Esophagus muscularis mucosa (tissue), 4 donors: Measurements from ENCODE around the gene RCC1. TPM values are rescaled to one million over a fixed set of nuclear protein-coding genes. Genes with fewer than 3 reads are reported as not detected.

Experiments used
- DNase-seq: peaks from one replicate; pipeline ENCODE4 v3.0.0-alpha.2; 2017; ENCODE audit errors: extremely low spot score
- H3K27ac ChIP-seq, 4 donors: fragments of 200-600 bp; sonication (generic); replicated peaks in 1 of 4; 1 replicate in 3 of 4; 2 replicates in 1 of 4; pipeline ENCODE4 v1.5.1; 2016 to 2019; ENCODE audit warnings: mild to moderate bottlenecking in 1 of 4
- H3K27me3 ChIP-seq, 4 donors: fragments of 200-600 bp; sonication (generic); one replicate each; pipeline versions ENCODE4 v1.5.1 to v1.6.0; 2016 to 2019
- H3K36me3 ChIP-seq, 4 donors: fragments of 200-600 bp; sonication (generic); one replicate each; pipeline ENCODE4 v1.5.1; 2016 to 2019
- H3K4me1 ChIP-seq, 4 donors: fragments of 200-600 bp; sonication (generic); one replicate each; pipeline ENCODE4 v1.5.1; 2016 to 2019
- H3K4me3 ChIP-seq, 4 donors: fragments of 200-600 bp; sonication (generic); 1 replicate in 2 of 4; 2 replicates in 2 of 4; pipeline ENCODE4 v1.5.1; 2016 to 2019; ENCODE audit warnings: mild to moderate bottlenecking in 4 of 4, moderate library complexity in 1 of 4
- H3K9me3 ChIP-seq, 4 donors: fragments of 200-600 bp; sonication (generic); 1 replicate in 3 of 4; 2 replicates in 1 of 4; pipeline ENCODE4 v1.5.1; 2016 to 2019
- CTCF ChIP-seq, 3 experiments: fragments of 200-600 bp in 2 of 3; fragments of 450-650 bp in 1 of 3; sonication (generic) in 2 of 3; IDR thresholded peaks; one replicate each; pipeline ENCODE4 v1.5.1; 2017 to 2019; ENCODE audit warnings: antibody characterized with exemption in 3 of 3, mild to moderate bottlenecking in 2 of 3, moderate library complexity in 1 of 3
- EP300 ChIP-seq: sonication (generic); formaldehyde crosslinking; IDR thresholded peaks from one replicate; pipeline ENCODE4 v1.6.1; 2017; ENCODE audit warnings: antibody characterized with exemption
- POLR2A ChIP-seq: fragments of 450-650 bp; IDR thresholded peaks from one replicate; pipeline ENCODE4 v1.6.1; 2017; ENCODE audit warnings: antibody characterized with exemption, moderate library complexity, mild to moderate bottlenecking, low read depth
- POLR2AphosphoS5 ChIP-seq, 2 donors: sonication (generic); formaldehyde crosslinking; IDR thresholded peaks; one replicate each; pipeline ENCODE4 v1.6.1; 2017; ENCODE audit warnings: antibody characterized with exemption in 2 of 2
- WGBS: methylation state at CpG from one replicate; pipeline ENCODE4 v1.1.5; 2018; 5-methylcytosine and 5-hydroxymethylcytosine counted together
- intact Hi-C: fragments of 100-400 bp; cut with DNase I; formaldehyde crosslinking; loops from one replicate; pipeline ENCODE4 v1.15.1; 2023
- total RNA-seq, 4 donors: library from RNA; depleted of rRNA; stranded (reverse); fragments of >200 nt; gene quantifications; one replicate each; pipeline versions ENCODE4 v1.1.0 to v1.2.1, GENCODE V29; 2016

The RCC1 gene
- total RNA-seq, 4 donors from 2014 or later = 8.3 to 17.1 (median 11.3) TPM

GRCh38 chr1:28545246-28545628, 39.4 kb downstream of the RCC1 start:
- intact Hi-C loops = no loop called here

DNA sequence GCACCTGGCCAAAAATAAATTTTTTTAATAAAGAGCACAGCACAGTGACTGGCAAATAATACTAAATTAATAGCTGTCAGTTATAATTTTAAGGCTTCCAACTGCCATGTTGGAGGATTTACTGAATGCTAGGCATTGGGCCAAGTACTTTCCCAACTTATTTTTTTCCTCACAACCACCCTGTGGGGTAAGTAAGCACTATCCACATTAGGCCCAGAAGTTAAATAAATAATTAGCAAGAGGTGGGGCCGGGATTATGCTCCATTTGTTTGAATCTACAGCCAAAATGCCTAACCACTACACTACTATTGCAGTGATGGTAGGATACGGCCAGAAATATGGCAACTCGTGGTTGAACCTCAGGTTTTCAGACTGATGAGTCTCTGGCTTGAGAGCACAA, 42.5 kb downstream of the RCC1 start:
- Histone ChIP-seq H3K4me1 (peaks cover 0 to 7% (median 4%) of the 10 kb centered on the region in 4 donors), H3K36me3 (no peaks in the 10 kb centered on the region), H3K27ac (no peak overlapping the region), H3K4me3 (no peak overlapping the region), H3K27me3 (no peaks in the 10 kb centered on the region), H3K9me3 (no peaks in the 10 kb centered on the region)
- WGBS = 82% methylated on average over 2 of the region's 3 CpGs
- DNase-seq = no peak
- TF ChIP-seq POLR2AphosphoS5 (IDR thresholded peaks at IDR 0.05) = no peak
- intact Hi-C loops = no loop called here

More at GRCh38 chr1:28545246-28545628, 39.4 kb downstream of the RCC1 start:
- TF ChIP-seq POLR2AphosphoS5 (IDR thresholded peaks at IDR 0.05) (no peak), CTCF (IDR thresholded peaks at IDR 0.05) (no peak), EP300 (no peak), POLR2A (no peak)
- no peaks in the 10 kb centered on the region for H3K4me1 ChIP-seq
- no peak overlapping the region for H3K4me3 ChIP-seq
- no peak for DNase-seq
- H3K27me3 ChIP-seq = no peaks in the 10 kb centered on the region
- no peaks in the 10 kb centered on the region for H3K9me3 ChIP-seq
- no peaks in the 10 kb centered on the region for H3K36me3 ChIP-seq
- 94% methylated on average over 4 of the region's 4 CpGs for WGBS
- no peak overlapping the region for H3K27ac ChIP-seq

GRCh38 chr1:28551381-28551780, 45.5 kb downstream of the RCC1 start:
- peaks cover under 1 to 21% (median 20%) of the 10 kb centered on the region in 4 donors for H3K36me3 ChIP-seq
- no peak for DNase-seq
- no peak overlapping the region for H3K4me3 ChIP-seq
- H3K9me3 ChIP-seq = no peaks in the 10 kb centered on the region
- H3K4me1 ChIP-seq = peaks cover 11 to 21% (median 19%) of the 10 kb centered on the region in 4 donors
- 88% methylated on average over 6 of the region's 6 CpGs for WGBS
- TF ChIP-seq POLR2A = no peak
- no peak for TF ChIP-seq EP300
- no peak for TF ChIP-seq CTCF (IDR thresholded peaks at IDR 0.05)
- TF ChIP-seq POLR2AphosphoS5 (IDR thresholded peaks at IDR 0.05) = no peak
- H3K27me3 ChIP-seq = no peaks in the 10 kb centered on the region
- no peak overlapping the region for H3K27ac ChIP-seq
- intact Hi-C loops = loop anchor here (5.0 kb wide), 1 partner anchor 34 kb away; no protein-coding TSS in a partner anchor

DNA sequence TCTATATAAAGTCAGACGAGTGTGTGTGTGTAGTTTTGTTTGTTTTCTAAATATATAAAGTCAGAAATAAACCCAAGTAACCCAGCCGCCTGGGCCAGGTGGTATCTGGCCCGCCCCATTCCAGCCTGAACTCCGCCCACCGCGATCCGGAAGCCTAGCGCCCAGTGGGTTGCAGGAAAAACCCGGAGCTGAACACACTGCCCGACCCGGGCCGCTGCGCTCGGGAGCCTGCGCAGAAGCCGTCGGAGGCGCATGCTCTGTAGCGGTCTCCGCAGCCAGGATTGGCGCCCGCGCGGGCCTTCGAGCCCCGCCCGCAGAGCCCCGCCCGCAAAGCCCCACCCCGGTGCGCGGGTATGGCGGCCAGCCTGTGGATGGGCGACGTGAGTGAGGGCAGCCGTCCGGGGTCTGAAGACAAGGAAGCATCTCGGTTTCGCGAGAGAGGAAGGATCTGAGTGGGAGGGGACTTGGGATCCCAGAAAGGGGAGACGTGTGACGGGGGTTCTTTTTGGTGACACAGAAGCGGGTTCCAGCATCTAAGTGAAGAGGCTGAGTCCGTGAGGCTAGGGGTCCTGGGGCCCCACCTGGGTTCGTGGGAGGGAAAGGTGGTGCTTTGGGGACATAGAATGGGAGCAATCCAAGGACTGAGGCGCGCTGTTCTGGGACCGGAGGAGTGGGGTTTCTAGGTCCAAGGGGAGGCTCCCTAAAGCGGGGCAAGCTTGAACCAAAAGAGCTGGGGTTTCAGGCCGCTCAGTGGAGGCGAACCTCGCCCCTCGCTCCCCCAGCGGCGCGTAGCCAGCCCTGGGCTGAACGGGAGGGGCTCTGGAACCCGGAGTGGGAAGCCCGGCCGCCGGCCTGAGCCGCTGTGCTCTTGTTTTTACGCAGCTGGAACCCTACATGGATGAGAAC, 47.2 kb downstream of the RCC1 start, which contains the start of gene TRNAU1AP:
TRNAU1AP (plus strand) TSS at position 328 of the 906 bp plus-strand sequence; CDS start at position 354, 26 bp downstream.
- Histone ChIP-seq H3K4me1 (peaks cover 11 to 21% (median 19%) of the 10 kb centered on the region in 4 donors), H3K27ac (peak within 1 kb of the TSS; percentile 84 to 93 (median 87)), H3K36me3 (peaks cover 13 to 37% (median 36%) of the 10 kb centered on the region in 4 donors), H3K27me3 (no peaks in the 10 kb centered on the region), H3K9me3 (no peaks in the 10 kb centered on the region), H3K4me3 (peak within 1 kb of the TSS; percentile 67 to 98 (median 74))
- 0% methylated on average over 19 of the region's 63 CpGs for WGBS
- TF ChIP-seq POLR2A = peak; percentile 77
- TF ChIP-seq CTCF (IDR thresholded peaks at IDR 0.05) = peak in 1 of 3 experiments; percentile 45
- no peak for TF ChIP-seq EP300
- peak; percentile 97 to 98 for TF ChIP-seq POLR2AphosphoS5 (IDR thresholded peaks at IDR 0.05)
- DNase-seq = peak; percentile 98
- intact Hi-C loops = loop anchor here (2.0 to 5.0 kb wide), 2 partner anchors 28 to 36 kb away; no protein-coding TSS in a partner anchor

- peaks cover 80 to 100% (median 99%) of the 10 kb centered on the region in 4 donors for H3K36me3 ChIP-seq
- no peak overlapping the region for H3K27ac ChIP-seq
- TF ChIP-seq POLR2A (no peak), POLR2AphosphoS5 (IDR thresholded peaks at IDR 0.05) (no peak), EP300 (no peak)
- H3K27me3 ChIP-seq = no peaks in the 10 kb centered on the region
- no peak for DNase-seq
- WGBS = 95% methylated on average over 3 of the region's 3 CpGs
- H3K4me1 ChIP-seq = no peaks in the 10 kb centered on the region
- H3K9me3 ChIP-seq = no peaks in the 10 kb centered on the region
- H3K4me3 ChIP-seq = no peak overlapping the region
- intact Hi-C loops = no loop called here
These were observed 55.0 kb downstream of the RCC1 start for GRCh38 chr1:28560886-28561285.
